Hematopoietic multipotent progenitor cell (in vitro differentiated cells): ENCODE results near the gene CEP350. TPM values are rescaled to one million over a fixed set of nuclear protein-coding genes. Genes with fewer than 3 reads are reported as not detected.
"Not testable (repeated sequence)": the region's sequence is repeated elsewhere in the genome, so short reads cannot be mapped to it uniquely, and the experiment has no call there.

Experiments used
- DNase-seq, 3 donors: peaks; one replicate each; pipeline ENCODE4 v3.0.0-alpha.2; 2011 to 2015; ENCODE audit warnings: low read depth in 2 of 3, low spot score in 2 of 3
- total RNA-seq: library from RNA; depleted of rRNA; stranded (reverse); fragments of >200 nt; gene quantifications from one replicate; pipeline ENCODE4 v1.2.3, GENCODE V29; 2012

The CEP350 gene
- total RNA-seq, 1 donor: 28.3 TPM

DNA sequence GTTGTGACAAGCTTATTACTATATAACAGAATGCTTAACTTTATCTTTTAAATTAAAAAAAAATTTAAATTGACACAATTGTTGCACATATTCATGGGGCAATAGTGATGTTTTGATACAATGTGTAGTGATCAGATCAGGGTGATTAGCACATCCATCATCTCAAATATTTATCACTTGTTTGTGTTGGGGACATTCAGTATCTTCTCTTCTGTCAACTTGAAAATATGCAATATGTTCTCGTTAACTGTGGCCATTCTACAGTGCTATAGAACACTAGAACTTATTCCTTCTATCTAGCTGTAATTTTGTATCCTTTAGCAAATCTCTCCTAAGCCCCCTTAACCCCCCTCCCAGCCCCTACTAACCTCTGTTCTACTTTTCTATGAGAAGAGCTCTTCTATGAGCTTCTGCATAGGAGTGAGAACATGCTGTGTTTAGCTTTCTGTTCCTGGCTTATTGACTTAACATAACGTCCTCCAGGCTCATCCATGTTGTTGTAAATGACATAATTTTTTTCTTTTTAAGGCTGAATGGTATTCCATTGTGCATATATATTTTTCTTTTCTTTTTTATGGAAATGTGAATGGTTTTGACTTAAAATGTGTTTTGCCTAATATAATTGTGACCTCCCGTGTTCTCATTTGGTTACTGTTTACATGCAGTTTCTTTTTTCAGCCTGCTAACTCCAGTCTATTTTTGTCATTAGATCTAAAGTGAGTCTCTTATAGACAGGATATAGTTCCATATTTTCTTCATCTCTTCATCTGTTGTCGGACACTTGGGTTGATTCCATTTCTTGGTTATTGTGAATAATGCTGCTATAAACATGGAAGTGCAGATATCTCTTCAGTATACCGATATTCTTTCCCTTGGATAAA lies 23.8 kb downstream of the CEP350 start:
- no peak for DNase-seq

- no peak for DNase-seq
These were observed 29.5 kb downstream of the CEP350 start for GRCh38 chr1:179984101-179984500.

- no peak for DNase-seq
These were observed 30.3 kb downstream of the CEP350 start for GRCh38 chr1:179984942-179985341.

GRCh38 chr1:179990847-179991246 lies 36.2 kb downstream of the CEP350 start:
- DNase-seq: no peak

DNA sequence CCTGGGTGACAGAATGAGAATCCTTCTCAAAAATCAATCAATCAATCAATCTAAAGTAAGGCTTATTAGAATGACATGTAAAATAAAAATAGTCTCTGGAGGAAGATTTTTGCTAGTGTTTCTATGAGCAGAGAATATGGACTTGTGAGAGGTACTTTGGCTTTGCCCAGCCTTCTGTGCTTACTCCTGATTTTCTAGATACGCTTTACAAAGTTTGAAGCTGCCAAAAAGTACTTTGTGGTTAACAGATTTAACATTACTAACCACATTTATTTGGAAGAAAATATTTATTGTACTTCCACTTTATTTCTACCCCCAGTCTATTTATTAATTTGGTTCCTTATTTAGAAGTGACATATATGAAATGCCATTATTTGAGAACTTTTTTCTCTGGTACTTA lies 41.0 kb downstream of the CEP350 start:
- DNase-seq: no peak

GRCh38 chr1:179996099-179996498 lies 41.5 kb downstream of the CEP350 start:
- no peak for DNase-seq

DNA sequence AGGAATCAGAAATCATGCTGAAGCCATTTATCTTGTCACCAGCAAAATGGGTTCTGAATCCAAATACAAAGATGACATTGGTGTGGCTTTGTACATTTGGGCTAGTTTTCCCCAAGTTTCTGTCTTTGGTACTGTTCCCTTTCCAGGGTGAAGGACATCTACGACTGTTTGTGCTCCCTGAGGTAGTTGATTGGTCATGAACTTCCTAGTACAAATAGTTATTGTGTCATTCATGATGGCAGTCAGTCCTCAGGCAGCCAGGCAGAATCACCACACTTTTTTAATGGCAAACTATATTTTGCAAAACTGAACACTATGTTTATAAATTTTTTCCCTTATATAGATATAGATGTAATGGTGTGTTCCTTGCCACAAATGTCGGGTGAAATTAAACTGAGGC lies 46.0 kb downstream of the CEP350 start:
- no peak for DNase-seq

DNA sequence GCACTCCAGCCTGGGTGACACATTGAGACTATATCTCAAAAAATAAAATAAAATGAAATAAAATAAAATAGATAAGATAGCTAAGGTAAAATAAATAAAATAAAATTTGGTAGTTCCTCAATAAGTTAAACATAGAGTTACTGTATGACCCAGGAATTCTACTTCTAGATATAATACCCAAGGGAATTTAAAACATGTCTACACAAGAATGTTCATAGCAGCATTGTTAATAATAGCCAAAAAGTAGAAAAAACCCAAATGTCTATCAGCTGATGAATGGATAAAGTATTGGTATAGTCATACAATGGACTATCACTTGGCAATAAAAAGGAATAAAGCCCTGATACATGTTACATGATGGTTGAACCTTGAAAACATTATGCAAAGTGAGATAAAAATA lies 47.8 kb downstream of the CEP350 start:
- DNase-seq: no peak

- DNase-seq: no peak
These were observed 48.6 kb downstream of the CEP350 start for GRCh38 chr1:180003026-180003695.

DNA sequence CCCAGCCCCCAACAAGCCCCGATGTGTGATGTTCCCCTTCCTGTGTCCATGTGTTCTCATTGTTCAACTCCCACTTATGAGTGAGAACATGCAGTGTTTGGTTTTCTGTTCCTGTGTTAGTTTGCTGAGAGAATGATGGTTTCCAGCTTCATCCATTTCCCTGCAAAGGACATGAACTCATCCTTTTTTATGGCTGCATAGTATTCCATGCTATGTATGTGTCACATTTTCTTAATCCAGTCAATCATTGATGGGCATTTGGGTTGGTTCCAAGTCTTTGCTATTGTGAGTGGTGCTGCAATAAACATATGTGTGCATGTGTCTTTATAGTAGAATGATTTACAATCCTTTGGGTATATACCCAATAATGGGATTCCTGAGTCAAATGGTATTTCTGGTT lies 52.2 kb downstream of the CEP350 start:
- not testable (repeated sequence) for DNase-seq

DNA sequence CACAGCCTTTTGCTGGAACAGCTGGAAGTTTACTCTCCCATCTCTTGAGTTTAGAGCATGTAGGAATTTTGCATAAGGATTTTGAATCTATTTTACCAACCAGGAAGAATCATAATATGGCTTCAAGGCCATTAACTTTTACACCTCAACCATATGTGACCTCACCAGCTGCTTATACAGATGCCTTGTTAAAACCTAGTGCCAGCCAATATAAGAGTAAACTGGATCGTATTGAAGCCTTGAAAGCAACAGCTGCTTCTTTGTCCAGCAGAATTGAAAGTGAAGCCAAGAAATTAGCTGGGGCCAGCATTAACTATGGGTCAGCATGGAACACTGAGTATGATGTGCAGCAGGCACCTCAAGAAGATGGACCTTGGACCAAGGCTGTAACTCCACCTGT lies 65.4 kb downstream of the CEP350 start:
- DNase-seq: no peak

- DNase-seq: no peak
These were observed 71.9 kb downstream of the CEP350 start for GRCh38 chr1:180026556-180026955.

DNA sequence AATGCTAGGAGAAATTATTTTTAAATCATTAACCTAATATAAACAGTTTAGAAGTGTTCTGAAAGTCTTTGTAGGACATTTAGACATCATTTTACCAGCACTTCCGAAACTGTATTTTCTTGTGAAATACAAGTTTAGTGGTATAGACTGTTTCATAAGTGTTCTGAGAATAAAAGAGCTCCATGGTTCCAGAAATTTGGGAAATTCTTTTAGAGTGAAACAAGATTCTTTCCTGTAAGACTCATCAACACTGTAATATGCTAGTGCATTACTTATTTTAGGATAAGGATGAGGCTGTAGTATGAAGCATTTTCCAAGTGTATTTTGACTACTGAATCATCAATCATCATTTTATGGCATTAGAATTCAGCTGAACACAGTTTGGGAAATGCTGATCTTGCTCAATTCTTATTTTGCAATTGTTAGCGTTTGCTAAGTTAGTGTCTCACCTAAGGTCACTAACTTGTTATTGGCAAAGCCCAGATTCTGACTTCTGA lies 73.4 kb downstream of the CEP350 start:
- DNase-seq: no peak

DNA sequence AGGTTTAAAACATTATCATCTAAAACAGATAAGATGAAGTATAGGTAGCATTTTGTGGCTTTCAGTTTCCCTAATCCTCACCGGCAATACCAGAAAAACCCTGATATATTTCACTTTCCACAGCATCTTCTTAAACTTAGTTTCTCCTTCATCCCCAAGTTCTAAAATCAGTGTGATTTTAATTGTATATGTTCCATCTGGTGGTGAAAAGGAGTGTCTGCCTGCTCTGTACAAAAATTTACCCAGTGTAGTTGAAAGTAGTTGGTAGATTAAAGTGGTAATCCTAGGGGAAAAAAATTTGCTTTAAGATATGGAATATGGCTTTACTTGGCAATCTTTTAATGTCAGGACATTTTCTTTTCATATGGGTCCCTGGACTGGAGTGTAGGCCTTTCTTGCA lies 74.3 kb downstream of the CEP350 start:
- DNase-seq: peak in 1 of 3 donors; percentile 2

GRCh38 chr1:180029524-180030135 lies 75.0 kb downstream of the CEP350 start:
- DNase-seq: no peak

DNA sequence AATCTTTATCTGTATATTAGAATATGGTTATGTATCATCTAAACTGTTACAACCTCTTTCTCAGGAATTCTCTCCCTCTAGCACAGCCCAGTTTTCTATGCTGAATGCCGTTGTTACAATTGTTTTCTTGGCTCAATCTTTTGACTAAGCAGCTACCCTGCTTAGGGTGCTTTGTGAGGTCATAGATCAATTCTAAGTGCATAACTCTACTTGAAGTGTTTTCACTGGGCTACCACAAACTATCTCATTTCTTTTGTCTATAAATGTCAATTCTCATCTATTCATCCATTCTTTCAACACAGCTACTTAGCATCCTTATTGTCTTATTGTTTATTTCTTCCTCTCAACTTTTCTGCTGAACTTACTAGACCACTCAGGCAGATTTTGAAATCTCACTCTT lies 77.1 kb downstream of the CEP350 start:
- no peak for DNase-seq

DNA sequence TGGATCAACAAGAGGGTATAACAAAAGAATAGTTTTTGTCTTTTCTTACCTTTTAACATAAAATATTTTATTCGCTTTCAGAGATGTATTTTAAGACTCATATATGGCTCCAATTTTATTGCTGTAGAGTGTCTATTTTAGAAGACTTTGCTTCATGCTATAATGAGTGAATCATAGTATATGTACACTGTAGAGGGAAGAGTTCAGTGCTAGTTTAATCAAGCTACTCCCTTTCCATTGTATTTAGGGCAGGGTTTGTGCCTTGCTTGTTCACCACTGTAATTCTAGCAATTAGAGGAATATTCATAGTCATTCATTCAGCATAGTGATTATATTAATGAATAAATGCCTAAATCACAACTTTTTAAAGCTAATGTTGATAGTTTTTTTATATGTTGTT lies 78.8 kb downstream of the CEP350 start:
- no peak for DNase-seq

GRCh38 chr1:180040034-180040433 lies 85.4 kb downstream of the CEP350 start:
- no peak for DNase-seq

GRCh38 chr1:180041582-180041981 lies 87.0 kb downstream of the CEP350 start:
- peak in 1 of 3 donors; percentile 35 for DNase-seq

GRCh38 chr1:180042988-180043622 lies 88.5 kb downstream of the CEP350 start:
- DNase-seq: no peak

DNA sequence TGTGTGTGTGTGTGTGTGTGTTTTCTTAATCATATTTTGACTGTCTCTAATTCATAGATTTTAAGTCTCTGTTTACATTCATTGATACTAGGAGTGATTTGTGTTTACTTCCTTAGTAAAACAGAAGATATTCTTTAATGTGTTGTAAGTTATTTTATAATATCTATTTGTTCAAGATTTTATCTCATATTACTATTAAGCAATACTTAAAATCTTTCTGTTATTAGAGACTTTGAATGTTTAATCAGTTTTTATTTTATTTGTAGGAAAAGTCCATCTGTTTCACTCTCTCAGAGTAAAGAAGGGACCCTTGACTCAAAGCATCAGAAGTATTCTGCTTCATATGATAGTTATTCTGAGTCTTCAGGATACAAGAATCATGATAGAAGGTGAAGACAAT lies 89.2 kb downstream of the CEP350 start:
- no peak for DNase-seq
